GM12892 (cell line): ENCODE data around the gene ATXN7L2.

Experiments used
- POLR2AphosphoS5 ChIP-seq: IDR thresholded peaks from 2 replicates; pipeline ENCODE4 v1.6.1; 2011; ENCODE audit warnings: low read depth, low read length, control low read depth
- TAF1 ChIP-seq: IDR thresholded peaks from 2 replicates; pipeline ENCODE4 v1.6.1; 2011; ENCODE audit warnings: low read depth, mild to moderate bottlenecking, control low read depth, low read length, borderline replicate concordance

- no peak for TF ChIP-seq POLR2AphosphoS5
- no peak for TF ChIP-seq TAF1
These were observed 5.0 kb downstream of the ATXN7L2 start for GRCh38 chr1:109488696-109489095.
